NB4 (cell line): Measurements from ENCODE around the gene TAF4B.
"Not testable (repeated sequence)": the region's sequence is repeated elsewhere in the genome, so short reads cannot be mapped to it uniquely, and the experiment has no call there.

Source experiments
- DNase-seq: peaks from one replicate; pipeline ENCODE4 v3.0.0; 2010; ENCODE audit warnings: low read depth
- H3K4me3 ChIP-seq: one replicate; pipeline ENCODE4 v1.5.1; 2011; ENCODE audit warnings: mild to moderate bottlenecking, low read depth, low read length, moderate library complexity
- CTCF ChIP-seq: IDR thresholded peaks from one replicate; pipeline ENCODE4 v1.5.1; 2012; ENCODE audit warnings: low read depth, low read length
- MAX ChIP-seq: IDR thresholded peaks from 2 replicates; pipeline ENCODE4 v1.6.1; 2011; ENCODE audit warnings: low read depth, low read length
- MYC ChIP-seq: IDR thresholded peaks from 2 replicates; pipeline ENCODE4 v1.6.1; 2011; ENCODE audit warnings: low read depth, low read length
- POLR2A ChIP-seq: IDR thresholded peaks from 2 replicates; pipeline ENCODE4 v1.6.1; 2011; ENCODE audit warnings: mild to moderate bottlenecking; ENCODE audit not compliant: insufficient read length; ENCODE audit errors: extremely low read depth

The TAF4B gene

GRCh38 chr18:26435415-26436095, 209.3 kb downstream of the TAF4B start:
- H3K4me3 ChIP-seq, result no peak overlapping the region
- DNase-seq, result no peak
- no peak for TF ChIP-seq CTCF

- no peak for DNase-seq
- TF ChIP-seq MYC, result no peak
- no peak for TF ChIP-seq CTCF
- no peak for TF ChIP-seq POLR2A
- no peak for TF ChIP-seq MAX
These were observed 210.2 kb downstream of the TAF4B start for GRCh38 chr18:26436176-26437051.

GRCh38 chr18:26437634-26438033, 211.4 kb downstream of the TAF4B start:
- not testable (repeated sequence) for DNase-seq, H3K4me3 ChIP-seq

More at GRCh38 chr18:26436176-26437051, 210.2 kb downstream of the TAF4B start:
- H3K4me3 ChIP-seq, result no peak overlapping the region

GRCh38 chr18:26438980-26439379, 212.7 kb downstream of the TAF4B start:
- peak; percentile 40 for DNase-seq
- no peak for TF ChIP-seq MYC
- TF ChIP-seq MAX, result no peak
- no peak for TF ChIP-seq POLR2A
- TF ChIP-seq CTCF, result no peak

GRCh38 chr18:26439537-26439936, 213.3 kb downstream of the TAF4B start:
- TF ChIP-seq MAX (no peak), CTCF (no peak), POLR2A (no peak), MYC (no peak)
- H3K4me3 ChIP-seq, result no peak overlapping the region
- DNase-seq, result no peak

More at GRCh38 chr18:26438980-26439379, 212.7 kb downstream of the TAF4B start:
- H3K4me3 ChIP-seq, result no peak overlapping the region

GRCh38 chr18:26440644-26441043, 214.4 kb downstream of the TAF4B start:
- no peak overlapping the region for H3K4me3 ChIP-seq
- DNase-seq, result no peak
- TF ChIP-seq POLR2A, result no peak
- TF ChIP-seq MAX, result no peak
- TF ChIP-seq MYC, result no peak
- no peak for TF ChIP-seq CTCF
